HL-60 (cell line): ENCODE measurements around the gene THAP6.

Source experiments
- TF ChIP-seq, protein P1 (sequence below): IDR thresholded peaks from one replicate; pipeline ENCODE4 v1.5.1; 2011; ENCODE audit warnings: low read length, control low read depth, inconsistent platforms; ENCODE audit not compliant: insufficient read depth
- TF ChIP-seq, protein P2 (sequence below): IDR thresholded peaks from 2 replicates; pipeline ENCODE4 v1.6.1; 2012; ENCODE audit warnings: low read depth; ENCODE audit not compliant: insufficient replicate concordance

DNA sequence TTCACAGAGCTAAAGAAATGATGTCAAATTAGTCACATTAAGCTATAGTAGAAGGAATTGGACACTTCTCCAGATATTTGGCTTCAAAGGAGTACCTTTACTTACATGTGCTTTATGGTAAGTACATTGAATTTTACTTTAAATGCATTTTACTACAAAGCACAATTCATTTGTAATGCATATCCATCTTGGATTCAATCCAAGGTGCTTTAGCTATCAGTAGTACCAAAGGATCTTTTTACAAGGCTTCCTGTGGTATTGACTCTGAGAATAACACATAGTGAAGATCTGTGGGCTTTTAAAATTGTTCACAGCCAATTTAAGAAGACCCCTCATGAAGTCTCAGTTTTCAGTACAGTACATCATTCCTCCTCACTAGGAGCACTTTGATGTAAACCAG, 13.2 kb downstream of the THAP6 start:
- TF ChIP-seq, protein P1, sequence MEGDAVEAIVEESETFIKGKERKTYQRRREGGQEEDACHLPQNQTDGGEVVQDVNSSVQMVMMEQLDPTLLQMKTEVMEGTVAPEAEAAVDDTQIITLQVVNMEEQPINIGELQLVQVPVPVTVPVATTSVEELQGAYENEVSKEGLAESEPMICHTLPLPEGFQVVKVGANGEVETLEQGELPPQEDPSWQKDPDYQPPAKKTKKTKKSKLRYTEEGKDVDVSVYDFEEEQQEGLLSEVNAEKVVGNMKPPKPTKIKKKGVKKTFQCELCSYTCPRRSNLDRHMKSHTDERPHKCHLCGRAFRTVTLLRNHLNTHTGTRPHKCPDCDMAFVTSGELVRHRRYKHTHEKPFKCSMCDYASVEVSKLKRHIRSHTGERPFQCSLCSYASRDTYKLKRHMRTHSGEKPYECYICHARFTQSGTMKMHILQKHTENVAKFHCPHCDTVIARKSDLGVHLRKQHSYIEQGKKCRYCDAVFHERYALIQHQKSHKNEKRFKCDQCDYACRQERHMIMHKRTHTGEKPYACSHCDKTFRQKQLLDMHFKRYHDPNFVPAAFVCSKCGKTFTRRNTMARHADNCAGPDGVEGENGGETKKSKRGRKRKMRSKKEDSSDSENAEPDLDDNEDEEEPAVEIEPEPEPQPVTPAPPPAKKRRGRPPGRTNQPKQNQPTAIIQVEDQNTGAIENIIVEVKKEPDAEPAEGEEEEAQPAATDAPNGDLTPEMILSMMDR: no peak
- TF ChIP-seq, protein P2, sequence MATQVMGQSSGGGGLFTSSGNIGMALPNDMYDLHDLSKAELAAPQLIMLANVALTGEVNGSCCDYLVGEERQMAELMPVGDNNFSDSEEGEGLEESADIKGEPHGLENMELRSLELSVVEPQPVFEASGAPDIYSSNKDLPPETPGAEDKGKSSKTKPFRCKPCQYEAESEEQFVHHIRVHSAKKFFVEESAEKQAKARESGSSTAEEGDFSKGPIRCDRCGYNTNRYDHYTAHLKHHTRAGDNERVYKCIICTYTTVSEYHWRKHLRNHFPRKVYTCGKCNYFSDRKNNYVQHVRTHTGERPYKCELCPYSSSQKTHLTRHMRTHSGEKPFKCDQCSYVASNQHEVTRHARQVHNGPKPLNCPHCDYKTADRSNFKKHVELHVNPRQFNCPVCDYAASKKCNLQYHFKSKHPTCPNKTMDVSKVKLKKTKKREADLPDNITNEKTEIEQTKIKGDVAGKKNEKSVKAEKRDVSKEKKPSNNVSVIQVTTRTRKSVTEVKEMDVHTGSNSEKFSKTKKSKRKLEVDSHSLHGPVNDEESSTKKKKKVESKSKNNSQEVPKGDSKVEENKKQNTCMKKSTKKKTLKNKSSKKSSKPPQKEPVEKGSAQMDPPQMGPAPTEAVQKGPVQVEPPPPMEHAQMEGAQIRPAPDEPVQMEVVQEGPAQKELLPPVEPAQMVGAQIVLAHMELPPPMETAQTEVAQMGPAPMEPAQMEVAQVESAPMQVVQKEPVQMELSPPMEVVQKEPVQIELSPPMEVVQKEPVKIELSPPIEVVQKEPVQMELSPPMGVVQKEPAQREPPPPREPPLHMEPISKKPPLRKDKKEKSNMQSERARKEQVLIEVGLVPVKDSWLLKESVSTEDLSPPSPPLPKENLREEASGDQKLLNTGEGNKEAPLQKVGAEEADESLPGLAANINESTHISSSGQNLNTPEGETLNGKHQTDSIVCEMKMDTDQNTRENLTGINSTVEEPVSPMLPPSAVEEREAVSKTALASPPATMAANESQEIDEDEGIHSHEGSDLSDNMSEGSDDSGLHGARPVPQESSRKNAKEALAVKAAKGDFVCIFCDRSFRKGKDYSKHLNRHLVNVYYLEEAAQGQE: no peak
